ENCODE results near the gene TCEAL3. TPM values are rescaled to one million over a fixed set of nuclear protein-coding genes. Genes with fewer than 3 reads are reported as not detected.

Gene TCEAL3
- total RNA-seq, 4 donors from 2014 or later = 12.4 to 17.1 (median 14.6) TPM

- TF ChIP-seq, protein P1, sequence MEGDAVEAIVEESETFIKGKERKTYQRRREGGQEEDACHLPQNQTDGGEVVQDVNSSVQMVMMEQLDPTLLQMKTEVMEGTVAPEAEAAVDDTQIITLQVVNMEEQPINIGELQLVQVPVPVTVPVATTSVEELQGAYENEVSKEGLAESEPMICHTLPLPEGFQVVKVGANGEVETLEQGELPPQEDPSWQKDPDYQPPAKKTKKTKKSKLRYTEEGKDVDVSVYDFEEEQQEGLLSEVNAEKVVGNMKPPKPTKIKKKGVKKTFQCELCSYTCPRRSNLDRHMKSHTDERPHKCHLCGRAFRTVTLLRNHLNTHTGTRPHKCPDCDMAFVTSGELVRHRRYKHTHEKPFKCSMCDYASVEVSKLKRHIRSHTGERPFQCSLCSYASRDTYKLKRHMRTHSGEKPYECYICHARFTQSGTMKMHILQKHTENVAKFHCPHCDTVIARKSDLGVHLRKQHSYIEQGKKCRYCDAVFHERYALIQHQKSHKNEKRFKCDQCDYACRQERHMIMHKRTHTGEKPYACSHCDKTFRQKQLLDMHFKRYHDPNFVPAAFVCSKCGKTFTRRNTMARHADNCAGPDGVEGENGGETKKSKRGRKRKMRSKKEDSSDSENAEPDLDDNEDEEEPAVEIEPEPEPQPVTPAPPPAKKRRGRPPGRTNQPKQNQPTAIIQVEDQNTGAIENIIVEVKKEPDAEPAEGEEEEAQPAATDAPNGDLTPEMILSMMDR (IDR thresholded peaks at IDR 0.05; ENCODE audit: low read depth) = no peak
These were observed 21.8 kb downstream of the TCEAL3 start for GRCh38 chrX:103629318-103630170.

GRCh38 chrX:103630171-103630511, 22.4 kb downstream of the TCEAL3 start:
- TF ChIP-seq, protein P1 (IDR thresholded peaks at IDR 0.05; ENCODE audit: low read depth) = no peak

DNA sequence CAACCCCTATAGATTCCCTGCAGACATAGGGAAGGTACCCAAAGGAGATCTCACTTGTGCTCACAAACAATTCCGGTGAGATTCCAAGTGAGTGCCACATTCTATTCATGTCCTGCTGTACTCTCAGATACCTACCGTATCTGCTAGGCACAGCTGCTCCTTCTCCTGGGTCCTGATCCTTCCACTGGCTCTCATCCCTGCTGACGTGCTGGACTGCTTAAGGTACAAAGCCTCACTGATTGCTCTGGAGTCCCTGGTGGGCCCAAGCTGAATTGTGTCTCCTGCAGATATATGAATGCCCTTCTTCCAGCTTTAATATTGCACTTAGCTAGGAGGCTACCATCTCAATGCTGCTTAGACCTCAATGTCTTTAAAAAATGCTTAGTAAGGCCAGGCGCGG, 23.4 kb downstream of the TCEAL3 start:
- TF ChIP-seq, protein P1 (IDR thresholded peaks at IDR 0.05; ENCODE audit: low read depth) = no peak

- TF ChIP-seq, protein P1 (IDR thresholded peaks at IDR 0.05; ENCODE audit: low read depth) = no peak
These were observed 27.7 kb downstream of the TCEAL3 start for GRCh38 chrX:103635436-103635835.

DNA sequence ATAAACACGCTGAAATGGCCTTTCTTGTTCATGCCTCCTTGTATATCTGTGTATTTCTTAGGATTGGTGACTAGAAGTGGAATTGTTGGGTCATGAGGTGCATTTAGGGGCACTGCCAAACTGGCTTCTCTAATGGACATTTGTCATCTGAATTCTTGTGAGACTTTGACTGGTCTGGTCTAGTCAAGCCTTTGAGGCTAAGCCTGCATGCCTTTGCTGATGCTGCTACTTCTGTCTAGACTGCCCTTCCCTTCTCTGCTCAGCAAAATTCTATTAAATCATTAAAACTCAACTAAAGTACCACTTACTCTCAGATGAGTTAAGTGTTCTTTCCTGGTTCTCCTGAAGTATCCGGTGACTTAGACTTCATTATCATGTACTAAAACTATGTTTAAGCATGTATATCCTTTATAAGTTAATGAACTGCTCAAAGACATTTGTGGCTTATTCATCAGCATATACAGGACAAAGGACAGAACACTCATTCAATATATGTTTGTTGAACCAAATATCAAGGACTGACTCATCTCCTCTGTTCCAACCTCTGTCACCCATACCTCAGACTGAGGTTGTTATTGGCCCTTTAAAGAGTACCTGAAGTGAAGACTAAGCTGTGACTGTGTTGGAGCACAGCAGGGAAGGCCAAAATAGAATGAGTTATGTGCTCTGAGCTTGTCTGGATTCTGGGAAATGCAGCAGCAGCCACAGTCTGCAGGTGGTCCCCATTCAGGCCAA, 30.0 kb downstream of the TCEAL3 start:
- TF ChIP-seq, protein P1 (IDR thresholded peaks at IDR 0.05; ENCODE audit: low read depth) = no peak

DNA sequence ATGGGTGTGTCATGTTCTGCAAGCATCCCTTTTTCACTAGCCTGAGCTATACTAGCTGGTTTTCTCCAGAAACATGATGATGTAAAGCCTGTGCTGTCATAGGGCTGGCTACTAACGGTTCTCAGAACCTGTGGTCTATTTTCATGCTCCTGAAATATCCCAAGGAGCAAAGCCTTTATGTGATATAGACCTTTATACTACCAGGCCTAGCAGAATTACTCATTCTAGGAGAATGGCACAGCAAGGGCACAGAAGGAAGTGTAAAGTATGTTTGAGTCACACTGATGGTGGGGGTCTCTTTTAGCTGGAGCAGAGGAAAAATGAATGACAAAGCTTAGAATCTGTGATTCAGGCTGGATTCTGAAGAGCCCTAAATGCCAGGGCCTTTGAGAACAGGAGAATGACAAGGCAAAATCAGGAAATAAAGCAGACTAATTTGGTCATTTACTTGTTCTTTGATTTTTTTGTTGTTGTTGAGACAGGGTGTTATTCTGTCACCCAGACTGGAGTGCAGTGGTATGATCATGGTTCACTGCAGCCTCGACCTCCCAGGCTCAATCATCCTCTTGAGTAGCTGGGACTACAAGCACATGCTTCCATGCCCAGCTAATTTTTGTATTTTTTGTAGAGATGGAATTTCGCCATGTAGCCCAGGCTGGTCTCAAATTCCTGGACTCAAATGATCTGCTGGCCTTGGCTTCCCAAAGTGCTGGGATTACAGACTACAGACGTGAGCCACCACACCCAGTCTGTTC, 32.8 kb downstream of the TCEAL3 start:
- TF ChIP-seq, protein P1 (IDR thresholded peaks at IDR 0.05; ENCODE audit: low read depth) = no peak

DNA sequence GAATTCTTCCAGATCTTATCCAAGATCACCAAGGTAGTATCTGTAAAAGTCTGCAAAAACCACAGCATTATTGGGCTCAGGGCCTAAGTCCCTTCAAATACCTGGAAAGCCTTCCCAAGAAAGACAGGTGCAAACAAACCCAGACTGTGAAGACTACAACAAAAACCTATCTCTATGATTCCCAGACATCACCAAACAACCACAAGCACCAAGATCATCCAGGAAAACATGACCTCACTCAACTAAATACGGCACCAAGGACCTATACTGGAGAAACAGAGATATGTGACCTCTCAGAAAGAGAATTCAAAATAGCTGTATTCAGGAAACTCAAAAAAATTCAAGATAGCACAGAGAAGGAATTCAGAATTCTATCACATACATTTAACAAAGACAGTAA, 36.4 kb downstream of the TCEAL3 start:
- TF ChIP-seq, protein P1 (IDR thresholded peaks at IDR 0.05; ENCODE audit: low read depth) = no peak

Data from subcutaneous adipose tissue (tissue), 4 donors.